Measurements from ENCODE around the gene FHIP2A. TPM values are rescaled to one million over a fixed set of nuclear protein-coding genes. Genes with fewer than 3 reads are reported as not detected.

FHIP2A gene
- total RNA-seq, 1 experiment from 2014 or later = 32.6 TPM

DNA sequence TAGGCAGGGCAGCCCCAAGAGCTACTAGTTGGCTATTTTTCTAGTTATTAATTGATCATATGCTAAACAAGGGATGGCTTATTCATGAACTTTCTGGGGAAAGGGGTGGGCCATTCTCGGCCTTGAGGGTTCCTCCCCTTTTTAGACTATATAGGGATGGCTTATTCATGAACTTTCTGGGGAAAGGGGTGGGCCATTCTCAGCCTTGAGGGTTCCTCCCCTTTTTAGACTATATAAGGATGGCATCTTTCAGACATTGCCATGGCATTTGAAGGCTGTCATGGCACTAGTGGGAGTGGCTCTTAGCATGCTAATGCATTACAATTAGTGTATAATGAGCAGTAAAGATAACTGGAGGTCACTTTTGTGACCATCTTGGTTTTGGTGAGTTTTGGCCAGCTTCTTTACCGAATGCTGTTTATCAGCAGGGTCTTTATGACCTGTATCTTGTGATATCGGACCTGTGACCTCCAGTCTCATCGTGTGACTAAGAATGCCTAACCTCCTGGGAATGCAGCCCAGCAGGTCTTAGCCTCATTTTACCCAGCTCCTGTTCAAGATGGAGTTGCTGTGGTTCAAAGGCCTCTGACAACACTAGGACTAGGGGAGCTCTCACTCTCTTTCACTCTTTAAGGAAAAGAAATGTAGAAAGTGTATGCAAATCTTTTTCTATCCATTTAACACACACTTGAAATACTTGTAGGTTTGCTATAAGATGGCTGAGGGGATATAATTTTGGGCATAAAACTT is 7.8 kb downstream of the FHIP2A start:
- Histone ChIP-seq H3K9me3 (ENCODE audit: control insufficient read depth, insufficient read depth, low read depth, low read length) (no peaks in the 10 kb centered on the region), H3K4me1 (ENCODE audit: control insufficient read depth, insufficient read depth, low read length) (peaks cover 20% of the 10 kb centered on the region), H3K4me3 (ENCODE audit: low read depth in 2 of 2, low read length in 2 of 2) (no peak overlapping the region), H3K27me3 (ENCODE audit: control insufficient read depth, insufficient read depth, low read length) (no peaks in the 10 kb centered on the region), H3K27ac (ENCODE audit: low read length) (no peak overlapping the region), H3K36me3 (ENCODE audit: control insufficient read depth, insufficient read depth, low read length) (peaks cover 13% of the 10 kb centered on the region; the same call in 1 of the 2 replicates)
- in situ Hi-C loops (cut with HindIII; ENCODE audit: low pct_unique_long_range_greater_than_20kb, low sequenced_read_pairs) = no loop called here
- ChIA-PET POLR2A (interaction anchor here (0.5 kb wide), 2 partner anchors 20 to 670 kb away, joined by 3 read pairs; no protein-coding TSS in a partner anchor), CTCF (interaction anchor here (0.7 kb wide), 1 partner anchor 1519 kb away, joined by 7 read pairs; no protein-coding TSS in a partner anchor)
- DNase-seq (ENCODE audit: low read depth, low spot score) (no peak), ATAC-seq (no peak)
- no TSS peak for BruUV-seq (replicated peaks)
- intact Hi-C loops (cut with micrococcal nuclease; ENCODE audit: unreplicated experiment) = no loop called here
- TF ChIP-seq, protein P1, sequence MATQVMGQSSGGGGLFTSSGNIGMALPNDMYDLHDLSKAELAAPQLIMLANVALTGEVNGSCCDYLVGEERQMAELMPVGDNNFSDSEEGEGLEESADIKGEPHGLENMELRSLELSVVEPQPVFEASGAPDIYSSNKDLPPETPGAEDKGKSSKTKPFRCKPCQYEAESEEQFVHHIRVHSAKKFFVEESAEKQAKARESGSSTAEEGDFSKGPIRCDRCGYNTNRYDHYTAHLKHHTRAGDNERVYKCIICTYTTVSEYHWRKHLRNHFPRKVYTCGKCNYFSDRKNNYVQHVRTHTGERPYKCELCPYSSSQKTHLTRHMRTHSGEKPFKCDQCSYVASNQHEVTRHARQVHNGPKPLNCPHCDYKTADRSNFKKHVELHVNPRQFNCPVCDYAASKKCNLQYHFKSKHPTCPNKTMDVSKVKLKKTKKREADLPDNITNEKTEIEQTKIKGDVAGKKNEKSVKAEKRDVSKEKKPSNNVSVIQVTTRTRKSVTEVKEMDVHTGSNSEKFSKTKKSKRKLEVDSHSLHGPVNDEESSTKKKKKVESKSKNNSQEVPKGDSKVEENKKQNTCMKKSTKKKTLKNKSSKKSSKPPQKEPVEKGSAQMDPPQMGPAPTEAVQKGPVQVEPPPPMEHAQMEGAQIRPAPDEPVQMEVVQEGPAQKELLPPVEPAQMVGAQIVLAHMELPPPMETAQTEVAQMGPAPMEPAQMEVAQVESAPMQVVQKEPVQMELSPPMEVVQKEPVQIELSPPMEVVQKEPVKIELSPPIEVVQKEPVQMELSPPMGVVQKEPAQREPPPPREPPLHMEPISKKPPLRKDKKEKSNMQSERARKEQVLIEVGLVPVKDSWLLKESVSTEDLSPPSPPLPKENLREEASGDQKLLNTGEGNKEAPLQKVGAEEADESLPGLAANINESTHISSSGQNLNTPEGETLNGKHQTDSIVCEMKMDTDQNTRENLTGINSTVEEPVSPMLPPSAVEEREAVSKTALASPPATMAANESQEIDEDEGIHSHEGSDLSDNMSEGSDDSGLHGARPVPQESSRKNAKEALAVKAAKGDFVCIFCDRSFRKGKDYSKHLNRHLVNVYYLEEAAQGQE (IDR thresholded peaks at IDR 0.05; ENCODE audit: insufficient read depth in 1 of 2, low read depth in 2 of 2, low read length in 1 of 2) = no peak
- no peak for TF ChIP-seq POLR2AphosphoS5 (IDR thresholded peaks at IDR 0.05; ENCODE audit: low read depth, low read length)
- no peak for TF ChIP-seq SIN3A (IDR thresholded peaks at IDR 0.05; ENCODE audit: borderline replicate concordance, insufficient read depth, low read depth, low read length)
- no peak for TF ChIP-seq TCF7L2 (IDR thresholded peaks at IDR 0.05; ENCODE audit: low read depth, low read length)
- TF ChIP-seq, protein P2, sequence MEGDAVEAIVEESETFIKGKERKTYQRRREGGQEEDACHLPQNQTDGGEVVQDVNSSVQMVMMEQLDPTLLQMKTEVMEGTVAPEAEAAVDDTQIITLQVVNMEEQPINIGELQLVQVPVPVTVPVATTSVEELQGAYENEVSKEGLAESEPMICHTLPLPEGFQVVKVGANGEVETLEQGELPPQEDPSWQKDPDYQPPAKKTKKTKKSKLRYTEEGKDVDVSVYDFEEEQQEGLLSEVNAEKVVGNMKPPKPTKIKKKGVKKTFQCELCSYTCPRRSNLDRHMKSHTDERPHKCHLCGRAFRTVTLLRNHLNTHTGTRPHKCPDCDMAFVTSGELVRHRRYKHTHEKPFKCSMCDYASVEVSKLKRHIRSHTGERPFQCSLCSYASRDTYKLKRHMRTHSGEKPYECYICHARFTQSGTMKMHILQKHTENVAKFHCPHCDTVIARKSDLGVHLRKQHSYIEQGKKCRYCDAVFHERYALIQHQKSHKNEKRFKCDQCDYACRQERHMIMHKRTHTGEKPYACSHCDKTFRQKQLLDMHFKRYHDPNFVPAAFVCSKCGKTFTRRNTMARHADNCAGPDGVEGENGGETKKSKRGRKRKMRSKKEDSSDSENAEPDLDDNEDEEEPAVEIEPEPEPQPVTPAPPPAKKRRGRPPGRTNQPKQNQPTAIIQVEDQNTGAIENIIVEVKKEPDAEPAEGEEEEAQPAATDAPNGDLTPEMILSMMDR (IDR thresholded peaks at IDR 0.05) = no peak

DNA sequence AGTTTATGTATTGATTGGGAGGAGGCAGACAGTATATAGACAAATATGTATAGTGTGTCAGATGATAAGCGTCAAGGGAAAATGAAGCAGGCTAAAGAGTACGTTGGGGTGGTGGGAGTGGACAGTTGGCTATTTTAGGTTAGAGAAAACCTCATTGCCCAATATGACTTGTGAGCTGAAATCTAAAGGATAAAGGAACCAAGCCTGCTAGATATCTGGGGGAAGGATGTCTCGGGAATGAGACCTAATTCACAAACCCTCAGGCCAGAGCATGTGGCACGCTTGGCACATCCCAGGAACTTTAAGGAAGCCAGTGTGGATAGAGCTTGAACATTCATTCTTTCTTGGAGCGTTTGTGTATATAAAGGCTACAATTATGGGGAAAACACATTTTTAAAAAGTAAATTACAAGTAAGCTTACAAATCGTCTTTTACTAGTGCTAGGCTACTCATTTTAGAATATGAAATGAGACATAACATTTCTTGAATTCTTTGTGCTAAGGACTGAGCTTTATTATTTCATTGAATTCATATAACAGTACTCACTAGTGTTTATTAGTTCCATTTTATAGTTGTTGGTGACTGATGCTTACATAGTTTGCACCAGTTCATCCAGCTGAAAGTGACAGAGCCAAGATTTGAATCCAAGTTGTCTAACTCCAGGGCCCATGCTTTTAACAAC is 9.7 kb downstream of the FHIP2A start:
- POLR2A ChIA-PET = no interaction called here
- in situ Hi-C loops (cut with HindIII; ENCODE audit: low pct_unique_long_range_greater_than_20kb, low sequenced_read_pairs) (no loop called here), intact Hi-C loops (cut with micrococcal nuclease; ENCODE audit: unreplicated experiment) (no loop called here)
- H3K9me3 ChIP-seq (ENCODE audit: control insufficient read depth, insufficient read depth, low read depth, low read length) = no peaks in the 10 kb centered on the region
- CTCF ChIA-PET = interaction anchor here (0.7 kb wide), 1 partner anchor 10 kb away, joined by 9 read pairs; the partner anchor contains the start of gene FHIP2A
- H3K36me3 ChIP-seq (ENCODE audit: control insufficient read depth, insufficient read depth, low read length) = peaks cover 29% of the 10 kb centered on the region; the same call in 1 of the 2 replicates
- ATAC-seq (peak; percentile 47; the same call in 1 of the 2 replicates), DNase-seq (ENCODE audit: low read depth, low spot score) (no peak)
- H3K27ac ChIP-seq (ENCODE audit: low read length) = 0 out of 2 replicates have a peak overlapping the region, but pooled peaks have one; percentile 11
- H3K4me3 ChIP-seq (ENCODE audit: low read depth in 2 of 2, low read length in 2 of 2) = no peak overlapping the region
- TF ChIP-seq SIN3A (IDR thresholded peaks at IDR 0.05; ENCODE audit: borderline replicate concordance, insufficient read depth, low read depth, low read length) (no peak), POLR2AphosphoS5 (IDR thresholded peaks at IDR 0.05; ENCODE audit: low read depth, low read length) (no peak), TCF7L2 (IDR thresholded peaks at IDR 0.05; ENCODE audit: low read depth, low read length) (no peak)
- TF ChIP-seq, protein P1 (IDR thresholded peaks at IDR 0.05; ENCODE audit: insufficient read depth in 1 of 2, low read depth in 2 of 2, low read length in 1 of 2) = no peak
- TF ChIP-seq, protein P2 (IDR thresholded peaks at IDR 0.05) = no peak
- 0 out of 2 replicates have a peak, but pooled peaks cover 5% of the 10 kb centered on the region for H3K4me1 ChIP-seq (ENCODE audit: control insufficient read depth, insufficient read depth, low read length)
- no TSS peak for BruUV-seq (replicated peaks)
- H3K27me3 ChIP-seq (ENCODE audit: control insufficient read depth, insufficient read depth, low read length) = no peaks in the 10 kb centered on the region
